ENCODE measurements around the gene TNFSF4.

DNA sequence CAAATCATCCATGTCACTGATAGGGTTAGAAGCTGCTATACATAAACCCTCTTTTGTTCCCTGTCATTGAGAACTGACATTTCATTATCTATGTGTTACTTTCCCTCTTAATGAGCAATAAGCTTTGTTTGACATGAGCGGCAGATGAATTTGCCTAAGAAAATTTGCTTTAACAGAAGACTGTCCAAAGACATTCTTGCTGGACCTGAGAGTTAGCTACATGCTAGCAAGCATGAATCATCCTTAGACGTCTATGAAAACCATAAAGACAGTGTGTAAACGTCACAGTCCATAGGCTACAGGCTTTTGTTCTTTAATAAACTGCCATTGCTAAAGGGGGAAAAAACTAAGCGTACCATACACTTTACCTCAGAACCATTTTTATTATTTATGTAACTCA lies 73.1 kb downstream of the TNFSF4 start:
- TF ChIP-seq, protein P1, sequence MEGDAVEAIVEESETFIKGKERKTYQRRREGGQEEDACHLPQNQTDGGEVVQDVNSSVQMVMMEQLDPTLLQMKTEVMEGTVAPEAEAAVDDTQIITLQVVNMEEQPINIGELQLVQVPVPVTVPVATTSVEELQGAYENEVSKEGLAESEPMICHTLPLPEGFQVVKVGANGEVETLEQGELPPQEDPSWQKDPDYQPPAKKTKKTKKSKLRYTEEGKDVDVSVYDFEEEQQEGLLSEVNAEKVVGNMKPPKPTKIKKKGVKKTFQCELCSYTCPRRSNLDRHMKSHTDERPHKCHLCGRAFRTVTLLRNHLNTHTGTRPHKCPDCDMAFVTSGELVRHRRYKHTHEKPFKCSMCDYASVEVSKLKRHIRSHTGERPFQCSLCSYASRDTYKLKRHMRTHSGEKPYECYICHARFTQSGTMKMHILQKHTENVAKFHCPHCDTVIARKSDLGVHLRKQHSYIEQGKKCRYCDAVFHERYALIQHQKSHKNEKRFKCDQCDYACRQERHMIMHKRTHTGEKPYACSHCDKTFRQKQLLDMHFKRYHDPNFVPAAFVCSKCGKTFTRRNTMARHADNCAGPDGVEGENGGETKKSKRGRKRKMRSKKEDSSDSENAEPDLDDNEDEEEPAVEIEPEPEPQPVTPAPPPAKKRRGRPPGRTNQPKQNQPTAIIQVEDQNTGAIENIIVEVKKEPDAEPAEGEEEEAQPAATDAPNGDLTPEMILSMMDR (conservative IDR thresholded peaks at IDR 0.05; ENCODE audit: low read depth, low read length): no peak
- TF ChIP-seq MAFK (IDR thresholded peaks at IDR 0.05; ENCODE audit: low read depth, low read length) (no peak), POLR2A (IDR thresholded peaks at IDR 0.05; ENCODE audit: low read depth, low read length) (no peak), RAD21 (IDR thresholded peaks at IDR 0.05; ENCODE audit: low read length) (no peak), CEBPB (IDR thresholded peaks at IDR 0.05; ENCODE audit: low read depth, low read length) (no peak), MXI1 (IDR thresholded peaks at IDR 0.05; ENCODE audit: borderline replicate concordance, low read depth, low read length) (no peak), CHD1 (IDR thresholded peaks at IDR 0.05; ENCODE audit: low read depth, low read length) (no peak), RCOR1 (IDR thresholded peaks at IDR 0.05; ENCODE audit: insufficient replicate concordance, low read length) (no peak), MAZ (IDR thresholded peaks at IDR 0.05; ENCODE audit: borderline replicate concordance, low read depth, low read length) (no peak), NFE2L2 (IDR thresholded peaks at IDR 0.05; ENCODE audit: low read depth, low read length) (no peak)
- TF ChIP-seq, protein P2, sequence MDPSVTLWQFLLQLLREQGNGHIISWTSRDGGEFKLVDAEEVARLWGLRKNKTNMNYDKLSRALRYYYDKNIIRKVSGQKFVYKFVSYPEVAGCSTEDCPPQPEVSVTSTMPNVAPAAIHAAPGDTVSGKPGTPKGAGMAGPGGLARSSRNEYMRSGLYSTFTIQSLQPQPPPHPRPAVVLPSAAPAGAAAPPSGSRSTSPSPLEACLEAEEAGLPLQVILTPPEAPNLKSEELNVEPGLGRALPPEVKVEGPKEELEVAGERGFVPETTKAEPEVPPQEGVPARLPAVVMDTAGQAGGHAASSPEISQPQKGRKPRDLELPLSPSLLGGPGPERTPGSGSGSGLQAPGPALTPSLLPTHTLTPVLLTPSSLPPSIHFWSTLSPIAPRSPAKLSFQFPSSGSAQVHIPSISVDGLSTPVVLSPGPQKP (IDR thresholded peaks at IDR 0.05; ENCODE audit: borderline replicate concordance, low read depth, low read length): no peak
- TF ChIP-seq, protein P3, sequence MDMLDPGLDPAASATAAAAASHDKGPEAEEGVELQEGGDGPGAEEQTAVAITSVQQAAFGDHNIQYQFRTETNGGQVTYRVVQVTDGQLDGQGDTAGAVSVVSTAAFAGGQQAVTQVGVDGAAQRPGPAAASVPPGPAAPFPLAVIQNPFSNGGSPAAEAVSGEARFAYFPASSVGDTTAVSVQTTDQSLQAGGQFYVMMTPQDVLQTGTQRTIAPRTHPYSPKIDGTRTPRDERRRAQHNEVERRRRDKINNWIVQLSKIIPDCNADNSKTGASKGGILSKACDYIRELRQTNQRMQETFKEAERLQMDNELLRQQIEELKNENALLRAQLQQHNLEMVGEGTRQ (IDR thresholded peaks at IDR 0.05; ENCODE audit: low read depth, low read length): no peak
